GM18505 (cell line): ENCODE data around the gene CLEC18B.
"Not testable (repeated sequence)": the region's sequence is repeated elsewhere in the genome, so short reads cannot be mapped to it uniquely, and the experiment has no call there.

ENCODE experiments used
- ATAC-seq: cut with Tn5 transposase; IDR thresholded peaks from one replicate; pipeline ENCODE4 v1.9.1; 2021; ENCODE audit not compliant: unreplicated experiment
- POLR2A ChIP-seq: IDR thresholded peaks from 4 replicates; pipeline ENCODE4 v1.6.1; 2011; ENCODE audit warnings: borderline replicate concordance; ENCODE audit not compliant: insufficient read depth, insufficient read length; ENCODE audit errors: extremely low read depth

The CLEC18B gene

GRCh38 chr16:74382339-74383034 is 38.8 kb downstream of the CLEC18B start:
- not testable (repeated sequence) for ATAC-seq

- ATAC-seq = not testable (repeated sequence)
Measured at GRCh38 chr16:74373847-74374184, 47.5 kb downstream of the CLEC18B start.

- TF ChIP-seq POLR2A = no peak
- no peak for ATAC-seq
Measured at GRCh38 chr16:74372953-74373846, 48.1 kb downstream of the CLEC18B start.

DNA sequence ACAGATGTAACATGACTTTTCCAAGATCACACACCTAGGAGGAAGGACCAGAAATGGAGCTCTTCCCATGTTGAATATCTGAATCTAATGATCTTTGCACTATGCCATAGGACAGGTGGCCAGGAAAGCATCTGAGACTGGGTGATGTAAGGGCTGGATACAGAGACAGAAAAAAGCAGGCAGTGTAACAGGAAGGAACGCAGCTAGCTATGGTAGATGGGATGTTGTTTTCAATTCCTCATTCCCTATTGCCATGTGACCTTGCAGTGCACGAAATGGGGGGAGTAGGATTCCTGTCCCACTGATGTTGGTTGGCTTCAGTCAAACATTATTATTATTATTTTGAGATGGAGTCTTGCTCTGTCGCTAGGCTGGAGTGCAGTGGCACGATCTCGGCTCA is 48.9 kb downstream of the CLEC18B start:
- TF ChIP-seq POLR2A = no peak
- ATAC-seq = no peak

DNA sequence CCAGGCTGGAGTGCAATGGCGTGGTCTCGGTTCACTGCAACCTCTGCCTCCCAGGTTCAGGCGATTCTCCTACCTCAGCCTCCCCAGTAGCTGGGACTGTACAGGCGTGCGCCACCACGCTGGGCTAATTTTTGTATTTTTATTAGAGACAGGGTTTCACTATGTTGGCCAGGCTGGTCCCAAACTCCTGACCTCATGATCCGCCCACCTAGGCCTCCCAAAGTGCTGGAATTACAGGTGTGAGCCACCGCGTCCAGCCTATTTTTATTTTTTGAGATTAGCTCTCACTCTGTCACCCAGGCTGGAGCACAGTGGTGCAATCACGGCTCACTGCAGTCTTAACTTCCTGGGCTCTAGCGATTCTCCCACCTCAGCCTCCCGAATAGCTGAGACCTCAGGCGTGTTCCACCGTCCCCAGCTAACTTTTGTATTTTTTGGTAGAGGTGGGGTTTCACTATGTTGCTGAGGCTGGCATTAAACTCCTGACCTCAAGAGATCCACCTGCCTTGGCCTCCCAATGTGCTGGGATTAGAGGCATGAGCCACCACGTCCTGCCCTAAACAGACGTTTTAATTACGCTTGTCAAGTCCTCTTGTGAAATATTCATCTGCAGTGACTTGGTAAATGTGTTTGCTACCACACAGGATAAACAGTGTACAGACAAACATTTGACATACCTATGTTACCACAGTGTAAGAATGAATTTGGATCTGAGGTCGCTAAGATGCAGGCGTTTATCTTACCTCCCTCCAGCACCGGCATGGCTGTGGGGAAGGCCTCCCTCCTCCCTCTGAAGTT is 50.7 kb downstream of the CLEC18B start:
- ATAC-seq = not testable (repeated sequence)

DNA sequence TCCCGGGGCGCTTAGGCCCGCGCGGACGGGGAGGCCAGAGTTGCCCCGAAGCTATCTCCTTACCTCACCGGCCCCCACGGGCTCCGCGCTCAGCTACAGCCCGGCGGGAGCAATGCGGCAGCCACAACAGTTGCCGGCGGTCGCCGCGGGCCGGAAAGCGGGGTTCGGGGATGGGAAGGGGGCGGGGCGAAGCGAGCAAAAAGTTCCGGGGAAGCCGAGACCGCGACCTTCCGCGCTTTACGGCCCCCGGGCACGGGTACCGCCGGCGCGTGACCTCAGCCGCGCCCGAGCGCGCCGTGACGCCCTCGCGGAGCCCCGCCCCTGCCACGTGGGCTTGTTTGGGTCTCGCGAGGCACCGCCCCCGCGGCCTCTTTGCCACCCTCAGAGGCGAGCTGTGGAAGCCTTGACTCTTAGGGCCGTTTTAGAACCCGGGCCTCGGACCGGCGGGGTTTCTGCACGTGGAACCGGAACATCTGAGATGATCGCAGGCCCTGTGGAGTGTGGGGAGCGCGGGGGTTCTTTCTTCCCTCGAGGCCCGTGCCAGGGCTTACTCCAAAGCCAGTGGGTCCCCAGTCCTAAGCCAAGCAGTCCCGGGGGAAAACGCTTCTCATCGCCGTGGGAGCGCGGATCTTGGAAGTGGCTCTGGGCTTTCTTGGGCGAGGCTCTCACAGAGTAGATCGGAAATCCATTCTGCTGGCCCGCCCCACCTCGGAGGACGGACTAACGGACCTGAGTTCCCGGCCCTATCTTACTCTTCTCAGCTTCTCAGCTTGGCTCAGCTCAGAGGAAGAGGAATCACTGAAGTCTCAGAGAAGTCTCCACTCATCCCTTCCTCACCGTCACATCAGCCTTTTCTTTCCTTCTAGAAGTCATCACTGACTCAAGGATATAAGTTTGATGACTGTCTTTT is 53.0 kb downstream of the CLEC18B start:
- ATAC-seq = peak; percentile 95
- TF ChIP-seq POLR2A = peak; percentile 61

- peak; percentile 39 for ATAC-seq
Measured at GRCh38 chr16:74367469-74368001, 53.7 kb downstream of the CLEC18B start.

DNA sequence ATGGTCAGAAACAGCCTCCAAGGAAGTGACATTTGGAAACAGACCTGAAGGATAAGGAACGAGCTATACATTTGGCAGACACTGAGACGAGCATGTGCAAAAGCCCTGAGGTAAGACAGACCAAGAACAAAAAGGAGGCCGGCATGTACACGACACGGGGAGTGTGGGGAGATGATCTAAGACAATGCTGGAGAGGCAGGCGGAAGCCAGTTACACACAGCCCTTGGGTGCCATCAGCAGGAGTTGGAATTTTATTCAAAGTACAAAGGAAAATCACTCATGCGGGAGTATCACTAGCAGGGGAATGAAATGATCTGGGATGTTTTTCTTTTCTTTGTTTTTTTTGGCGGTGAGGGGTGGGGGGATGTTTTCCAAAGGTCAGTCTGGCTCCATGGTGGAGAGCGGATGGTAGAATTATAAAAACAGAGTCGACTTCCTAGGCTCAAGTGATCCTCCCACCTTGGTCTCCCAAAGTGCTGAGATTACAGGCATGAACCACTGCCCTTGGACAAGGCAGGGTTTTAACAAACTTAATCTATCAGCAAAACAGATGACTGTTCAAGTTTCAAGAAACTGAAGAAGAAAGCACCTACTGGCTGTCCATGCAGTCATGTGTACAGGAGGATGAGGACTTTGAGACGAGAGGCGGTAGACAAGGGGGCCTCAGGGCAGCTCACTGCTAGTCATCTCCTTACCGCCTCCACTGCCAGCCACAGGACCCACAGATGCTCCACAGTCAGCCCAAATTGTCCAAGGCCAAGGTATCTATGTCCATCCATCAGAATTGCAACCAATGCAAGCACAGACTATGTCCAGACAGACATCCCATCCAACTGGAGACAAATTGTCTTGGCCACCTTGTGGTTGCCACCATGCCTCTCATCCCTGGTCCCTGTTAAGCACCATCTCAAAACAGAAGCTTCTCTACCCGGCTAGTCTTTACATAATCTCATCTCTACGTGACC is 59.4 kb downstream of the CLEC18B start:
- not testable (repeated sequence) for ATAC-seq
